HEK293T (cell line): Measurements from ENCODE around the gene AQP11.

Experiments used
- CTCF ChIA-PET: fragments of 350-600 bp; formaldehyde crosslinking; extraction: SDS; loops from one replicate; lab custom pipeline; 2021; ENCODE audit warnings: antibody characterized with exemption, inconsistent platforms; lab: Yijun Ruan, JAX
- POLR2A ChIA-PET: fragments of 350-600 bp; formaldehyde crosslinking; extraction: SDS; loops from one replicate; lab custom pipeline; 2020; ENCODE audit warnings: antibody characterized with exemption, inconsistent platforms; lab: Yijun Ruan, JAX
- DNase-seq: peaks from one replicate; pipeline ENCODE4 v3.0.0; 2012; ENCODE audit warnings: mixed read lengths; ENCODE audit errors: extremely low spot score
- ARNT ChIP-seq: fragments of 450-650 bp; IDR thresholded peaks from 2 replicates; pipeline ENCODE4 v1.6.1; 2017; ENCODE audit warnings: mild to moderate bottlenecking
- BHLHE40 ChIP-seq: fragments of 450-650 bp; IDR thresholded peaks from 2 replicates; pipeline ENCODE4 v1.6.1; 2016; ENCODE audit warnings: mild to moderate bottlenecking, moderate library complexity, borderline replicate concordance
- CTBP1 ChIP-seq: fragments of 450-650 bp; IDR thresholded peaks from 2 replicates; pipeline ENCODE4 v1.6.1; 2016; ENCODE audit warnings: borderline replicate concordance
- ELF4 ChIP-seq: fragments of 450-650 bp; IDR thresholded peaks from 2 replicates; pipeline ENCODE4 v1.6.1; 2017; ENCODE audit warnings: antibody characterized with exemption
- FOXA1 ChIP-seq: fragments of 450-650 bp; IDR thresholded peaks from 2 replicates; pipeline ENCODE4 v1.6.1; 2016; ENCODE audit warnings: mild to moderate bottlenecking
- FOXK2 ChIP-seq: fragments of 450-650 bp; IDR thresholded peaks from 2 replicates; pipeline ENCODE4 v1.6.1; 2016; ENCODE audit warnings: mild to moderate bottlenecking
- FOXM1 ChIP-seq: fragments of 450-650 bp; IDR thresholded peaks from 2 replicates; pipeline ENCODE4 v1.6.1; 2017; ENCODE audit warnings: mild to moderate bottlenecking, borderline replicate concordance
- HDGF ChIP-seq: fragments of 450-650 bp; IDR thresholded peaks from 2 replicates; pipeline ENCODE4 v1.6.1; 2017; ENCODE audit warnings: antibody characterized with exemption, borderline replicate concordance
- L3MBTL2 ChIP-seq: fragments of 450-650 bp; conservative IDR thresholded peaks from 2 replicates; pipeline ENCODE4 v1.6.1; 2016; ENCODE audit warnings: mild to moderate bottlenecking
- LEF1 ChIP-seq: fragments of 450-650 bp; IDR thresholded peaks from 2 replicates; pipeline ENCODE4 v1.6.1; 2017; ENCODE audit warnings: mild to moderate bottlenecking, borderline replicate concordance
- NFRKB ChIP-seq: fragments of 450-650 bp; IDR thresholded peaks from 2 replicates; pipeline ENCODE4 v1.6.1; 2016; ENCODE audit warnings: mild to moderate bottlenecking, moderate library complexity
- SP1 ChIP-seq: fragments of 450-650 bp; IDR thresholded peaks from 2 replicates; pipeline ENCODE4 v1.6.1; 2017
- SUZ12 ChIP-seq: fragments of 450-650 bp; IDR thresholded peaks from 2 replicates; pipeline ENCODE4 v1.6.1; 2016; ENCODE audit warnings: mild to moderate bottlenecking
- TARDBP ChIP-seq: fragments of 450-650 bp; IDR thresholded peaks from 2 replicates; pipeline ENCODE4 v1.6.1; 2016
- ZNF384 ChIP-seq: fragments of 450-650 bp; IDR thresholded peaks from 2 replicates; pipeline ENCODE4 v1.6.1; 2016
- TF ChIP-seq, protein P1 (sequence below): fragments of 450-650 bp; IDR thresholded peaks from 2 replicates; pipeline ENCODE4 v1.6.1; 2016

Gene AQP11

DNA sequence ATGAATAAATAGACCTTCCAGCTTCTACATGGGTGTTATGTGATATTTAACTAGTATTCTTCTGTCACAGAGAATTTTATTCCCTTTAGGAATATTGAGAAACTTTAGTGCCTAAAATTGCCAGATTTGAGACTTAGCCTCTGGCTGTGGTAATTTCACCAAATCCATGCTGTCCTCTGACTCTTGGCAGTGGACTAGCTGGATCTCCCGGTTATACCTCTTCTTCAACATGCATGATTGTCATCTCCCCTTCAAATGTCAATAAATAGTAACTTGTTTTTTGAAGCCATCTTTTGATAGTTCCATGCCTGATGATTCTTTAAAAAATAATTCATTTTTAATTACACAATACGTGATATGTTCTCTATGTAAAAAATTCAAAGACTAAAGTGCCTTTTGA lies 8.4 kb downstream of the AQP11 start:
- no peak for DNase-seq
- ChIA-PET POLR2A (no interaction called here), CTCF (no interaction called here)
- TF ChIP-seq ARNT (no peak), ELF4 (no peak), SP1 (no peak), BHLHE40 (no peak)

DNA sequence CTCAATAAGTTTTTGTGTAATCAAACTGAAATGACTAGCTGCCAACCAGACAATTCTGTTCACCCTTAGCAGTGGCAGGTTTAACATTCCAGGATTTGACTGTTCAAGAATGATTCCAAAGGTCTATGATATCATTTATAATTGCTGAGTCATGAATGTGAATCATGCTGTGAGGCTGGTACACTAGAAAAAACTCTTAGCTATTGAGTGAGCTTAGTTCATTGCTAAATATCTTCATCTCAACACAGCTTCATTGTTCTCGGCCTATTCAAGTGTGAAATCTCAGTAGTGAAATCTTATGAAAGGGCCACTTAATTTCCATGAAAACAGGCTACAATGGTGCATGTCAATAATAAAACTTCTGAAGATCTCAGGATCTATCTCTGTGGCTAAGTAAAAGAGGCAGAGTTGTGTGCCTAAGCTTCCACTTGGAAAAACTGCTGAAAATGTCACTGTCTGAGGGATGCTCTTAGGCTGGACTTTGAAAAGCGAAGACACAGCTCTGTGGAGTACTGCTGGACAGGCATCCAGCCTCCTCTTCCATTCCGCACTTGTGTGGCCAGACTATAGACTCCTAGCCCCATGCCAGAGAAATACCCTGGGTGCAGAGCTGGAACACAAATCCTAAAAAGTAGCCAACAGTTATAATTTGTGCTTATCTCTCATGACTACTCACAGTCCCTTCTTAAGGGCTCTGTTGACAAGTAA lies 12.8 kb downstream of the AQP11 start:
- DNase-seq: no peak

DNA sequence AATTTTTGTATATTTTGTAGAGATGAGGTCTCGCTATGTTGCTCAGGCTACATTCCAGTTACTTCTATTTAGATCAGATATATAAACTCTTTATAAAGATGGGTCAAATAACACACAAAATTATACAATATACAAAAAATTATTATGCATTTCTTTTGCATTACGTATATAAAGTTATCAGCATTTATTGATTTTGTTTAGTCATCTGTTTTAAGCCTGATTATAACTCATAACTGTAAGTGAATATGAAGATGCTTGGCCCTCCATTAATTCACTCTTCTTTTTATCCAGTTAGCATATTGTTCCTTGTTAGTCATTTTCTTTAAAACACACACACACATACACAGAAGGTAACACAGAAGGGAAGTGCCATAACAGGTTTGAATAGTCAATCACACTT lies 14.5 kb downstream of the AQP11 start:
- CTCF ChIA-PET: no interaction called here
- POLR2A ChIA-PET: no interaction called here
- no peak for DNase-seq
- no peak for TF ChIP-seq FOXK2
- TF ChIP-seq TARDBP: no peak
- TF ChIP-seq NFRKB: no peak
- TF ChIP-seq L3MBTL2: no peak
- no peak for TF ChIP-seq LEF1
- TF ChIP-seq ARNT: no peak
- TF ChIP-seq SP1: no peak
- no peak for TF ChIP-seq ZNF384
- TF ChIP-seq CTBP1: no peak
- TF ChIP-seq FOXA1: no peak
- TF ChIP-seq, protein P1, sequence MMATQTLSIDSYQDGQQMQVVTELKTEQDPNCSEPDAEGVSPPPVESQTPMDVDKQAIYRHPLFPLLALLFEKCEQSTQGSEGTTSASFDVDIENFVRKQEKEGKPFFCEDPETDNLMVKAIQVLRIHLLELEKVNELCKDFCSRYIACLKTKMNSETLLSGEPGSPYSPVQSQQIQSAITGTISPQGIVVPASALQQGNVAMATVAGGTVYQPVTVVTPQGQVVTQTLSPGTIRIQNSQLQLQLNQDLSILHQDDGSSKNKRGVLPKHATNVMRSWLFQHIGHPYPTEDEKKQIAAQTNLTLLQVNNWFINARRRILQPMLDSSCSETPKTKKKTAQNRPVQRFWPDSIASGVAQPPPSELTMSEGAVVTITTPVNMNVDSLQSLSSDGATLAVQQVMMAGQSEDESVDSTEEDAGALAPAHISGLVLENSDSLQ: no peak
- TF ChIP-seq BHLHE40: no peak
- no peak for TF ChIP-seq SUZ12
- no peak for TF ChIP-seq HDGF
- TF ChIP-seq FOXM1: no peak
- TF ChIP-seq ELF4: no peak

More for the DNA sequence above, 12.8 kb downstream of the AQP11 start:
- POLR2A ChIA-PET: no interaction called here
- CTCF ChIA-PET: no interaction called here
- no peak for TF ChIP-seq LEF1
- TF ChIP-seq SUZ12: no peak
- TF ChIP-seq CTBP1: no peak
- no peak for TF ChIP-seq SP1
- TF ChIP-seq ZNF384: no peak
- TF ChIP-seq FOXM1: no peak
- TF ChIP-seq ARNT: no peak
- no peak for TF ChIP-seq ELF4
- no peak for TF ChIP-seq TARDBP
- no peak for TF ChIP-seq BHLHE40

DNA sequence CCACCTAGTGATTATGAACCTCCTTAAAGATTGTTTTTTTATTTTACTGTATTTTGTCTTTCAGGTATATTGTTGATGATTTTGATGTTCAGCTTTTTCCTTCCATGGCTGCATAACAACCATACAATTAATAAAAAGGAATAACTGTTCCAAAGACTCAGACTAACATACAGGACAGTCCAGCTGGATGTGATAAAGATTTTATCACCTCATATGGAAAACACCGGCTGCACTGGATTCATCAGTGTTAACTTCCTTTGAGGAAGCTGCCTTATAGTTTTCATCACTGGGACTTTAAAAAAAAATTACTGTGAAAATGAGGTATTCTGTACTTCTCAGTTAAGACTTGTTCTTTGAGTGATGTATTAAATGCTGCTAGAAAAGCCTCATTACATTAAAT lies 19.5 kb downstream of the AQP11 start:
- CTCF ChIA-PET: no interaction called here
- POLR2A ChIA-PET: no interaction called here
- TF ChIP-seq NFRKB (no peak), FOXK2 (no peak), CTBP1 (no peak), FOXA1 (no peak), SUZ12 (no peak), L3MBTL2 (no peak)
- no peak for DNase-seq

DNA sequence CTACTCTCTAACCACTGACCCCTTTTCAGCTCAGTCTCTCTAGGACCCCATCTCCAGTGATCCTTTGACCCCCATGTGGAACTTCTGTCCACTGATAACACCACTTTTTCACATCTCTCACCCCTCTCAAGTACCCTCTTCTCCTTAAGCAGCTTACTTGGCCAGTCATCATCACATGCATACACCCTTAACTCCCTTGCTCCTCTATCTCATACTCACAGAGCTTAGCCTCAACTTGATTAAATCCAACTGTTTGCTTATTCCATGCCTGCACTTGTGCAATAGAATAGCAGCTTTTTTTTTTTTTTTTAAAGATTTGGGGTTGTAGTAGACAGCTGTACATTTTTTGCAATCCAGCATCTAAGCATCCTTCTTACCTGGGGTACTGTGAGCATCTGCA lies 22.2 kb downstream of the AQP11 start:
- ChIA-PET CTCF (no interaction called here), POLR2A (no interaction called here)
- DNase-seq: no peak
- TF ChIP-seq L3MBTL2 (no peak), ZNF384 (no peak), BHLHE40 (no peak), CTBP1 (no peak), TARDBP (no peak), FOXA1 (no peak), HDGF (no peak), SP1 (no peak), ELF4 (no peak), NFRKB (no peak), ARNT (no peak), FOXK2 (no peak), FOXM1 (no peak), LEF1 (no peak), SUZ12 (no peak)
- TF ChIP-seq, protein P1: no peak

DNA sequence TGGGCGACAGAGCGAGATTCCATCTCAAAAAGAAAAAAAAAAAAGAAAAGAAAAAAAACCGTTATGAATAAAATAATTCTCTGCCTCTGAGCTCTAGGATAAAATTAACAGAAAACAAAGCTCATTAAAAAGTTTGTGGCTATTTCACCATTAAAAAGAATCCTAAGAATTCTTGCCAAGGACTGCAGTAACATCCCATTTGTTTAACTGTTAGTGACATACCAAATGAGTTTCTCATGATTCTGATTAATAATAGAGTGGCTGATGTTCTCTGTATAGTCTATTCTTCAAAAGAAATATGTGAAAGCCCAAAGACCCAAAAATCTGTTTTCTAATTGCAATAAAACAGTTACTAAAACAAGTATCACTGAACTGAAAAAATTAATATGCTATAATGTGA lies 28.1 kb downstream of the AQP11 start:
- DNase-seq: no peak
- no peak for TF ChIP-seq SP1
- TF ChIP-seq CTBP1: no peak
- TF ChIP-seq FOXM1: no peak
- TF ChIP-seq NFRKB: no peak
- TF ChIP-seq FOXA1: no peak
- no peak for TF ChIP-seq ARNT
- no peak for TF ChIP-seq LEF1
- TF ChIP-seq L3MBTL2: no peak
- no peak for TF ChIP-seq TARDBP
- TF ChIP-seq ZNF384: no peak
- TF ChIP-seq BHLHE40: no peak
- TF ChIP-seq SUZ12: no peak
- TF ChIP-seq ELF4: no peak
- TF ChIP-seq, protein P1: no peak
- TF ChIP-seq FOXK2: no peak
- TF ChIP-seq HDGF: no peak
- ChIA-PET CTCF (interaction anchor here (1.4 kb wide), 1 partner anchor 490 kb away, joined by 4 read pairs; the partner anchor contains the start of gene MYO7A), POLR2A (no interaction called here)
